ENCODE results near the gene VHLL. TPM values are rescaled to one million over a fixed set of nuclear protein-coding genes. Genes with fewer than 3 reads are reported as not detected.

Gene VHLL
- total and polyA plus RNA-seq, 8 donors = not detected

DNA sequence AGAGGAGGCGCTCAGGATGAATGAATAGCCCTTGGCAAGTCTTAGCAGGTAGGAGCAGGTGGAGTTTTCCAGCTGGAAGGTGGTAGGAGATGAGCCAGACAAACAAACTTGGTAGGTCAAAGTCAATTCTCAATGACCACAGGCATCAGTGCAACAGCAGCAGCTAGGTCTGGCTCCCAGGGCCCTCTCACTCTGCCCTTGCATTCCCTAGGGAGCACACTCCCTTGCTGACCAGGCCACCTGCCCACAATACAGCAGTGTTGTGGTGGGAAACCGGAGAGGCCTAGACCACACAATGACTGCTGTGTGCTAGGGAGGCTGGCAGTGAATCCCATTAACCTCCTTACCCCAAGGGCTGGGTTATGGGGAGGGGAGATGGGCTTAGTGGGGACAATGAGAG is 38.2 kb downstream of the VHLL start:
- Histone ChIP-seq H3K36me3 (peaks cover 83 to 100% (median 100%) of the 10 kb centered on the region in 4 donors), H3K9me3 (no peaks in the 10 kb centered on the region), H3K27me3 (no peaks in the 10 kb centered on the region), H3K27ac (no peak overlapping the region), H3K4me1 (no peaks in the 10 kb centered on the region), H3K4me3 (no peak overlapping the region)
- 90 to 96% (median 93%) methylated on average over 2 of the region's 2 CpGs for WGBS, 5 donors
- DNase-seq = no peak
- TF ChIP-seq EP300 (IDR thresholded peaks at IDR 0.05) (no peak), POLR2AphosphoS5 (IDR thresholded peaks at IDR 0.05) (no peak), POLR2A (IDR thresholded peaks at IDR 0.05) (no peak)
- TF ChIP-seq, protein P1, sequence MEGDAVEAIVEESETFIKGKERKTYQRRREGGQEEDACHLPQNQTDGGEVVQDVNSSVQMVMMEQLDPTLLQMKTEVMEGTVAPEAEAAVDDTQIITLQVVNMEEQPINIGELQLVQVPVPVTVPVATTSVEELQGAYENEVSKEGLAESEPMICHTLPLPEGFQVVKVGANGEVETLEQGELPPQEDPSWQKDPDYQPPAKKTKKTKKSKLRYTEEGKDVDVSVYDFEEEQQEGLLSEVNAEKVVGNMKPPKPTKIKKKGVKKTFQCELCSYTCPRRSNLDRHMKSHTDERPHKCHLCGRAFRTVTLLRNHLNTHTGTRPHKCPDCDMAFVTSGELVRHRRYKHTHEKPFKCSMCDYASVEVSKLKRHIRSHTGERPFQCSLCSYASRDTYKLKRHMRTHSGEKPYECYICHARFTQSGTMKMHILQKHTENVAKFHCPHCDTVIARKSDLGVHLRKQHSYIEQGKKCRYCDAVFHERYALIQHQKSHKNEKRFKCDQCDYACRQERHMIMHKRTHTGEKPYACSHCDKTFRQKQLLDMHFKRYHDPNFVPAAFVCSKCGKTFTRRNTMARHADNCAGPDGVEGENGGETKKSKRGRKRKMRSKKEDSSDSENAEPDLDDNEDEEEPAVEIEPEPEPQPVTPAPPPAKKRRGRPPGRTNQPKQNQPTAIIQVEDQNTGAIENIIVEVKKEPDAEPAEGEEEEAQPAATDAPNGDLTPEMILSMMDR (IDR thresholded peaks at IDR 0.05) = no peak
- intact Hi-C loops (cut with DNase I; ENCODE audit: low total_unique reads) = no loop called here

DNA sequence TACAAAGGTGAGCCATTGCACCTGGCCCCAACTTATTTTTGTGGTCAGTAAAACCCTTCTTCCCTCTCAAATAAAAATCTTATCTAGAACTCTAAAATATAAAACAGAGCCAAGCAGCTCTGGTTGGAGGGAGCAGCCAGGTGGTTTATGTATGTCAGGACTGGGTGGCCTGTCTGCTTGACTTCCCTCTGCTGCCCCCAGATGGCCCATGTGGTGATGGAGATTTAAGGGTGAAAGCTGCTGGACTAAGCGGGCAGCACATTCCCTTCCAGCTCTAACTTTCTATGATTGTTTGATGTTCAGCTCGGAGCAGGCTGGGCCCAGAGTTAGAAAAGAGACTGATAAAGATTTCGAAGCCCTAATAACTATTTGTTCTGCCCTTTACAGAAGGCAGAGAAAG is 39.3 kb downstream of the VHLL start:
- 64 to 72% (median 65%) methylated on average over 3 of the region's 3 CpGs for WGBS, 5 donors
- peaks cover 75 to 100% (median 100%) of the 10 kb centered on the region in 4 donors for H3K36me3 ChIP-seq

DNA sequence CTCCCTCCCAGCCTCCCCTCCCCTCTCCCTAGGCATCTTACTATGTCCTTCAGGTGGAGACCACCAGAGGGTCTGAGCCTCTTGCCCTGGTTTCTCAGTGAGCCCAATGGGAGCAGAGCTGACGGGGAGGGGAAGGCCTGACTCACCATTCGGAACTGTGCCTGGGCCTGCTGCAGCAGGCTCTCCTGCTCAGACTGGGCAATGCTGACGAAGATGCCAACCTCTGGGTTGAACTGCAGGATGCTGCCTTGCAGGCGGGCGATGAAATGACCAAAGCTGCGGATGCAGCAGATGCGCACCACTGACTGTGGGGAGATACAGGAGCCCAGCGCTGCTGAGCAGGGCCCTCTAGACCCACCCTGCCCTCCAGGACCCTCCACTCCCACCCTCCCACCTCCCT is 40.2 kb downstream of the VHLL start:
- intact Hi-C loops (cut with DNase I; ENCODE audit: low total_unique reads) = no loop called here
- Histone ChIP-seq H3K4me3 (no peak overlapping the region), H3K27me3 (no peaks in the 10 kb centered on the region), H3K9me3 (no peaks in the 10 kb centered on the region), H3K4me1 (no peaks in the 10 kb centered on the region), H3K27ac (no peak overlapping the region), H3K36me3 (peaks cover 74 to 100% (median 100%) of the 10 kb centered on the region in 4 donors)
- TF ChIP-seq EP300 (IDR thresholded peaks at IDR 0.05) (no peak), POLR2AphosphoS5 (IDR thresholded peaks at IDR 0.05) (no peak), POLR2A (IDR thresholded peaks at IDR 0.05) (no peak)
- TF ChIP-seq, protein P1 (IDR thresholded peaks at IDR 0.05) = no peak
- no peak for DNase-seq
- WGBS, 5 donors = 94 to 97% (median 95%) methylated on average over 3 to 8 of the region's 8 CpGs

More for the DNA sequence above, 39.3 kb downstream of the VHLL start:
- Histone ChIP-seq H3K9me3 (no peaks in the 10 kb centered on the region), H3K27ac (no peak overlapping the region), H3K27me3 (no peaks in the 10 kb centered on the region), H3K4me3 (no peak overlapping the region), H3K4me1 (no peaks in the 10 kb centered on the region)
- intact Hi-C loops (cut with DNase I; ENCODE audit: low total_unique reads) = no loop called here
- peak in 1 of 2 donors; percentile 43 for DNase-seq
- TF ChIP-seq EP300 (IDR thresholded peaks at IDR 0.05) (no peak), POLR2AphosphoS5 (IDR thresholded peaks at IDR 0.05) (no peak), POLR2A (IDR thresholded peaks at IDR 0.05) (no peak)
- TF ChIP-seq, protein P1 (IDR thresholded peaks at IDR 0.05) = no peak

DNA sequence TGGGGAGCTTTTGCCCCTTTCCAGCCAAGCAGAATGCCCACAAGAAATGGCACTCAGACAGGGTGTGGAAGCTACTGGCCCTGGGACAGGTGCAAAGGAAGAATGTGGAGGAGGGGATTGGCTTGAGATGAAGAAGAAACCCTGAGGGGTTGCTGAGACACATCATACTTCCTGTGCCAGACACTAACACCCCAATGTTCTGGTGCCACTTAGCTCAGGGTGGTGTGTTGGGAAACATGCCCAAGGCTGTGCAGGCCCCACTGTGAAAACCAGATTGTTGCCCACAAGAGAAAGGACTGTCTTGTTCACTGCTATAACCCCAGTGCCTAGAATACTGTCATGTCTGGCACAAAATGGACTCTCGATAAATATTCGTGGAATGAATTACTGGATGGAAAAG is 41.4 kb downstream of the VHLL start:
- no peak overlapping the region for H3K4me3 ChIP-seq
- H3K9me3 ChIP-seq = no peaks in the 10 kb centered on the region
- no peak overlapping the region for H3K27ac ChIP-seq
- DNase-seq = no peak
- H3K36me3 ChIP-seq = peaks cover 74 to 100% (median 100%) of the 10 kb centered on the region in 4 donors
- H3K27me3 ChIP-seq = no peaks in the 10 kb centered on the region
- TF ChIP-seq POLR2AphosphoS5 (IDR thresholded peaks at IDR 0.05) (no peak), POLR2A (IDR thresholded peaks at IDR 0.05) (no peak), EP300 (IDR thresholded peaks at IDR 0.05) (no peak)
- TF ChIP-seq, protein P1 (IDR thresholded peaks at IDR 0.05) = no peak
- WGBS, 5 donors = 70 to 95% (median 92%) methylated on average over 2 of the region's 2 CpGs
- H3K4me1 ChIP-seq = no peaks in the 10 kb centered on the region
- intact Hi-C loops (cut with DNase I; ENCODE audit: low total_unique reads) = no loop called here

Data from stomach (tissue), 9 donors.